GM18517 (cell line): ENCODE measurements around the gene CCDC186.

Source experiments
- ATAC-seq: cut with Tn5 transposase; IDR thresholded peaks from one replicate; pipeline ENCODE4 v1.9.1; 2021; ENCODE audit warnings: mild to moderate bottlenecking, moderate library complexity; ENCODE audit not compliant: unreplicated experiment

CCDC186 gene

GRCh38 chr10:114117728-114118127 is 56.3 kb downstream of the CCDC186 start:
- ATAC-seq, result no peak

GRCh38 chr10:114115661-114116445 is 58.1 kb downstream of the CCDC186 start:
- ATAC-seq, result no peak

GRCh38 chr10:114110174-114110972 is 63.6 kb downstream of the CCDC186 start:
- ATAC-seq, result no peak

GRCh38 chr10:114103284-114103683 is 70.7 kb downstream of the CCDC186 start:
- ATAC-seq, result peak; percentile 53

- no peak for ATAC-seq
Observed at GRCh38 chr10:114102256-114102655, 71.7 kb downstream of the CCDC186 start.

GRCh38 chr10:114100848-114101741 is 72.9 kb downstream of the CCDC186 start:
- no peak for ATAC-seq

GRCh38 chr10:114096864-114097263 is 77.1 kb downstream of the CCDC186 start:
- ATAC-seq, result no peak

- ATAC-seq, result peak; percentile 38
Observed at GRCh38 chr10:114095559-114096337, 78.3 kb downstream of the CCDC186 start.

GRCh38 chr10:114094795-114095194 is 79.2 kb downstream of the CCDC186 start:
- no peak for ATAC-seq

- no peak for ATAC-seq
Observed at GRCh38 chr10:114087655-114088054, 86.3 kb downstream of the CCDC186 start.

GRCh38 chr10:114087255-114087654 is 86.7 kb downstream of the CCDC186 start:
- no peak for ATAC-seq

- ATAC-seq, result no peak
Observed at GRCh38 chr10:114084215-114084614, 89.8 kb downstream of the CCDC186 start.

- ATAC-seq, result no peak
Observed at GRCh38 chr10:114083040-114083439, 91.0 kb downstream of the CCDC186 start.

- no peak for ATAC-seq
Observed at GRCh38 chr10:114081911-114082583, 92.0 kb downstream of the CCDC186 start.

- ATAC-seq, result no peak
Observed at GRCh38 chr10:114079421-114079820, 94.6 kb downstream of the CCDC186 start.

GRCh38 chr10:114078346-114078745 is 95.7 kb downstream of the CCDC186 start:
- no peak for ATAC-seq

GRCh38 chr10:114077815-114078219 is 96.2 kb downstream of the CCDC186 start:
- ATAC-seq, result no peak

- no peak for ATAC-seq
Observed at GRCh38 chr10:114077347-114077746, 96.7 kb downstream of the CCDC186 start.

- ATAC-seq, result no peak
Observed at GRCh38 chr10:114075093-114075492, 98.9 kb downstream of the CCDC186 start.
